ENCODE results near the gene CD86. TPM values are rescaled to one million over a fixed set of nuclear protein-coding genes. Genes with fewer than 3 reads are reported as not detected.
A peak's percentile ranks its signal among the peaks of the same experiment; 100 is the strongest.
"Not testable (repeated sequence)": the region's sequence is repeated elsewhere in the genome, so short reads cannot be mapped to it uniquely, and the experiment has no call there.

CD86 gene
- 1.2 TPM for total RNA-seq

GRCh38 chr3:122055215-122055614 lies at the start of gene CD86:
Gene CD86, plus strand, starts transcription at chr3:122055362. Its CDS starts 128 bp downstream, at chr3:122055490.
- no peak for ATAC-seq

- no peak for ATAC-seq
Observed at GRCh38 chr3:122006267-122006666, 48.9 kb upstream of the CD86 start.

- no peak for ATAC-seq
Observed at GRCh38 chr3:122008166-122008565, 47.0 kb upstream of the CD86 start.

- ATAC-seq, result no peak
Observed at GRCh38 chr3:122010506-122010905, 44.7 kb upstream of the CD86 start.

GRCh38 chr3:122011396-122011795 lies 43.8 kb upstream of the CD86 start:
- no peak for ATAC-seq

GRCh38 chr3:122012821-122013220 lies 42.3 kb upstream of the CD86 start:
- no peak for ATAC-seq

- ATAC-seq, result peak; percentile 91
Observed at GRCh38 chr3:122013448-122013925, 41.7 kb upstream of the CD86 start.

GRCh38 chr3:122014741-122015140 lies 40.4 kb upstream of the CD86 start:
- peak; percentile 73 for ATAC-seq

GRCh38 chr3:122019493-122019892 lies 35.7 kb upstream of the CD86 start:
- no peak for ATAC-seq

GRCh38 chr3:122021037-122021436 lies 34.1 kb upstream of the CD86 start:
- ATAC-seq, result no peak

GRCh38 chr3:122021811-122022401 lies 33.3 kb upstream of the CD86 start, which contains the start of gene ILDR1:
Gene ILDR1, minus strand, starts transcription at chr3:122022247. Its CDS starts 170 bp downstream, at chr3:122022077.
- ATAC-seq, result peak; percentile 88

GRCh38 chr3:122023335-122023910 lies 31.7 kb upstream of the CD86 start:
- ATAC-seq, result no peak

GRCh38 chr3:122024800-122025199 lies 30.4 kb upstream of the CD86 start:
- ATAC-seq, result no peak

- ATAC-seq, result peak; percentile 17
Observed at GRCh38 chr3:122025296-122025695, 29.9 kb upstream of the CD86 start.

- ATAC-seq, result no peak
Observed at GRCh38 chr3:122030381-122031122, 24.6 kb upstream of the CD86 start.

GRCh38 chr3:122031123-122031468 lies 24.1 kb upstream of the CD86 start:
- no peak for ATAC-seq

- no peak for ATAC-seq
Observed at GRCh38 chr3:122032531-122032930, 22.6 kb upstream of the CD86 start.

- ATAC-seq, result no peak
Observed at GRCh38 chr3:122033023-122033422, 22.1 kb upstream of the CD86 start.

GRCh38 chr3:122047296-122047695 lies 7.9 kb upstream of the CD86 start:
- ATAC-seq, result not testable (repeated sequence)

- ATAC-seq, result not testable (repeated sequence)
Observed at GRCh38 chr3:122047773-122048172, 7.4 kb upstream of the CD86 start.

- ATAC-seq, result no peak
Observed at GRCh38 chr3:122052968-122053367, 2.2 kb upstream of the CD86 start.

GRCh38 chr3:122057671-122058070 lies 2.5 kb downstream of the CD86 start:
- ATAC-seq, result no peak

- no peak for ATAC-seq
Observed at GRCh38 chr3:122058294-122058693, 3.1 kb downstream of the CD86 start.
